Keratinocyte (primary cell): Measurements from ENCODE around the gene DOK4. TPM values are rescaled to one million over a fixed set of nuclear protein-coding genes. Genes with fewer than 3 reads are reported as not detected.

Source experiments
- DNase-seq: peaks from one replicate; pipeline ENCODE4 v3.0.0-alpha.2; 2011; ENCODE audit warnings: low read depth, missing footprints, low spot score
- FAIRE-seq: peaks from 2 replicates; lab custom pipeline; 2011; peaks lifted over from hg19 to GRCh38; lab: Jason Lieb, UNC
- H2AFZ ChIP-seq: 2 replicates; pipeline ENCODE4 v1.6.0; 2012; ENCODE audit warnings: low read length, control low read depth, inconsistent platforms; ENCODE audit not compliant: control insufficient read depth
- H3K27ac ChIP-seq: 2 replicates; pipeline ENCODE4 v1.5.1; 2011; ENCODE audit warnings: low read length; ENCODE audit not compliant: control insufficient read depth, insufficient read depth
- H3K27me3 ChIP-seq: 3 replicates; pipeline ENCODE4 v1.6.0; 2011; ENCODE audit warnings: low read length; ENCODE audit not compliant: control insufficient read depth, insufficient read depth; ENCODE audit errors: extremely low read depth
- H3K36me3 ChIP-seq, 2 experiments: 2 replicates in 1 of 2; 3 replicates in 1 of 2; pipeline ENCODE4 v1.5.1; 2011; ENCODE audit warnings: low read length in 2 of 2, mild to moderate bottlenecking in 1 of 2; ENCODE audit not compliant: control insufficient read depth in 2 of 2, insufficient read depth in 2 of 2; ENCODE audit errors: extremely low read depth in 1 of 2
- H3K4me1 ChIP-seq: 3 replicates; pipeline ENCODE4 v1.5.1; 2011; ENCODE audit warnings: low read length; ENCODE audit not compliant: control insufficient read depth, insufficient read depth; ENCODE audit errors: extremely low read depth
- H3K4me2 ChIP-seq: 3 replicates; pipeline ENCODE4 v1.6.0; 2011; ENCODE audit warnings: low read depth, low read length; ENCODE audit not compliant: control insufficient read depth, insufficient read depth; ENCODE audit errors: extremely low read depth
- H3K4me3 ChIP-seq, 3 experiments: fragments of 200-600 bp in 1 of 3; sonication (generic) in 1 of 3; 2 replicates in 2 of 3; 3 replicates in 1 of 3; pipeline ENCODE4 v1.5.1; 2011 to 2016; ENCODE audit warnings: low read length in 3 of 3, mild to moderate bottlenecking in 3 of 3, control low read depth in 2 of 3, inconsistent platforms in 1 of 3, low read depth in 1 of 3, mixed read lengths in 1 of 3, mixed run types in 1 of 3, moderate library complexity in 1 of 3; ENCODE audit not compliant: control insufficient read depth in 2 of 3, insufficient read depth in 2 of 3; ENCODE audit errors: extremely low read depth in 1 of 3
- H3K79me2 ChIP-seq: 2 replicates; pipeline ENCODE4 v1.6.0; 2012; ENCODE audit warnings: low read length; ENCODE audit not compliant: control insufficient read depth, insufficient read depth
- H3K9ac ChIP-seq: 3 replicates; pipeline ENCODE4 v1.6.0; 2011; ENCODE audit warnings: low read length; ENCODE audit not compliant: control insufficient read depth, insufficient read depth; ENCODE audit errors: extremely low read depth
- H3K9me1 ChIP-seq: 3 replicates; pipeline ENCODE4 v1.6.0; 2011; ENCODE audit warnings: low read length; ENCODE audit not compliant: control insufficient read depth, insufficient read depth; ENCODE audit errors: extremely low read depth
- H3K9me3 ChIP-seq: 2 replicates; pipeline ENCODE4 v1.5.1; 2012; ENCODE audit warnings: low read depth, low read length; ENCODE audit not compliant: control insufficient read depth
- H4K20me1 ChIP-seq: 3 replicates; pipeline ENCODE4 v1.6.0; 2011; ENCODE audit warnings: low read length; ENCODE audit not compliant: control insufficient read depth, insufficient read depth; ENCODE audit errors: extremely low read depth
- CTCF ChIP-seq, 3 experiments: IDR thresholded peaks in 1 of 3; conservative IDR thresholded peaks in 1 of 3; optimal IDR thresholded peaks in 1 of 3; 2 replicates in 2 of 3; 3 replicates in 1 of 3; pipeline versions ENCODE3 to v1.5.1; 2011; ENCODE audit warnings: low read length in 3 of 3, mild to moderate bottlenecking in 3 of 3, moderate library complexity in 2 of 3, control low read depth in 1 of 3, inconsistent platforms in 1 of 3; ENCODE audit not compliant: insufficient read depth in 2 of 3; ENCODE audit errors: extremely low read depth in 1 of 3
- EZH2 ChIP-seq: IDR thresholded peaks from one replicate; pipeline ENCODE4 v1.6.1; 2012; ENCODE audit warnings: inconsistent platforms, mild to moderate bottlenecking, low read length, moderate library complexity
- dilution Hi-C: fragments of 300-500 bp; cut with MboI; formaldehyde crosslinking; loops from one replicate; pipeline ENCODE4 v1.7.0; 2020; ENCODE audit warnings: low sequenced_read_pairs; ENCODE audit not compliant: extremely low pct_ligation_motif_present
- polyA plus RNA-seq, 5 experiments: library from polyadenylated mRNA; depleted of rRNA in 3 of 5; stranded (reverse) in 3 of 5; stranded (forward) in 1 of 5; unstranded in 1 of 5; fragments of >200 nt; gene quantifications; 1 replicate in 1 of 5; 2 replicates in 3 of 5; 3 replicates in 1 of 5; pipeline versions ENCODE4 v1.2.1 to v1.2.3, GENCODE V29; 2011 to 2012; ENCODE audit warnings: missing spikeins in 2 of 5, low read depth in 1 of 5, low replicate concordance in 1 of 5

Gene DOK4
- polyA plus RNA-seq, 1 donor (not counting 4 experiments of a cell fraction or from before 2014, with no cell fraction given), result 17.6 TPM

- DNase-seq, result no peak
- Histone ChIP-seq H3K4me2 (no peak overlapping the region), H3K27me3 (no peaks in the 10 kb centered on the region), H3K36me3 (no peaks in the 10 kb centered on the region), H3K4me3 (no peak overlapping the region), H3K9ac (no peak overlapping the region), H4K20me1 (no peaks in the 10 kb centered on the region), H3K27ac (no peak overlapping the region), H3K9me3 (no peaks in the 10 kb centered on the region), H2AFZ (no peak overlapping the region), H3K4me1 (no peaks in the 10 kb centered on the region), H3K9me1 (no peaks in the 10 kb centered on the region), H3K79me2 (no peaks in the 10 kb centered on the region)
- FAIRE-seq, result no peak
- dilution Hi-C loops, result no loop called here
- no peak for TF ChIP-seq CTCF (optimal IDR thresholded peaks at IDR 0.05 in 1 of 3, IDR thresholded peaks at IDR 0.05 in 1 of 3, conservative IDR thresholded peaks at IDR 0.05 in 1 of 3; ENCODE audit: extremely low read depth in 1 of 3, insufficient read depth in 2 of 3, low read length in 3 of 3)
Measured at GRCh38 chr16:57522960-57523359, 36.7 kb upstream of the DOK4 start.

GRCh38 chr16:57519796-57520360 is 33.6 kb upstream of the DOK4 start:
- Histone ChIP-seq H2AFZ (no peak overlapping the region), H3K27me3 (no peaks in the 10 kb centered on the region), H4K20me1 (no peaks in the 10 kb centered on the region), H3K36me3 (peaks cover 0 to 2% of the 10 kb centered on the region in 2 experiments), H3K4me2 (no peak overlapping the region), H3K9ac (no peak overlapping the region), H3K9me1 (no peaks in the 10 kb centered on the region), H3K9me3 (no peaks in the 10 kb centered on the region), H3K4me3 (no peak overlapping the region), H3K27ac (no peak overlapping the region), H3K79me2 (no peaks in the 10 kb centered on the region), H3K4me1 (no peaks in the 10 kb centered on the region)
- dilution Hi-C loops, result no loop called here
- TF ChIP-seq CTCF (optimal IDR thresholded peaks at IDR 0.05 in 1 of 3, IDR thresholded peaks at IDR 0.05 in 1 of 3, conservative IDR thresholded peaks at IDR 0.05 in 1 of 3; ENCODE audit: extremely low read depth in 1 of 3, insufficient read depth in 2 of 3, low read length in 3 of 3) (peak; percentile 96 to 97 (median 97)), EZH2 (no peak)
- FAIRE-seq, result peak; percentile 76
- DNase-seq, result no peak
